Lower lobe of right lung (tissue), 2 donors: ENCODE data around the gene CNN3. TPM values are rescaled to one million over a fixed set of nuclear protein-coding genes. Genes with fewer than 3 reads are reported as not detected.

Source experiments
- ATAC-seq, 2 donors: fragments of 200-7000 bp; cut with Tn5 transposase; one replicate each; pipeline ENCODE4 v1.9.1; 2020 to 2022; ENCODE audit warnings: mild to moderate bottlenecking in 2 of 2, moderate library complexity in 2 of 2
- DNase-seq: peaks from one replicate; pipeline ENCODE4 v3.0.0-alpha.2; 2020
- H3K27ac ChIP-seq: fragments of 200-600 bp; one replicate; pipeline ENCODE4 v1.8.0; 2022
- H3K27me3 ChIP-seq: fragments of 200-600 bp; one replicate; pipeline ENCODE4 v1.8.0; 2022; ENCODE audit warnings: low read depth
- H3K36me3 ChIP-seq: fragments of 200-600 bp; one replicate; pipeline ENCODE4 v1.8.0; 2022; ENCODE audit warnings: mild to moderate bottlenecking
- H3K4me1 ChIP-seq: fragments of 200-600 bp; one replicate; pipeline ENCODE4 v1.8.0; 2022
- H3K4me3 ChIP-seq: fragments of 200-600 bp; one replicate; pipeline ENCODE4 v1.8.0; 2022; ENCODE audit warnings: mild to moderate bottlenecking
- H3K9me3 ChIP-seq: fragments of 200-600 bp; one replicate; pipeline ENCODE4 v1.8.0; 2022
- intact Hi-C: fragments of 100-400 bp; cut with DNase I; formaldehyde crosslinking; loops from one replicate; pipeline ENCODE4 v1.11.0; 2022
- total RNA-seq: library from RNA; stranded (reverse); fragmentation: NEBNext Ultra II Directional; extraction: Animal tissue kit (Norgen Biotek cat#: 25700); gene quantifications from one replicate; pipeline ENCODE4 v1.2.1, GENCODE V29; 2021
- TF ChIP-seq, protein P1 (sequence below): fragments of 200-600 bp; IDR thresholded peaks from one replicate; pipeline ENCODE4 v1.8.0; 2022; ENCODE audit warnings: antibody characterized with exemption, mild to moderate bottlenecking
- donor health status: DM: no; HTN: yes; CAD: no; lungs with severe emphysema.

CNN3 gene
- total RNA-seq, 1 donor from 2014 or later, result 151 TPM

- no peak for ATAC-seq
- Histone ChIP-seq H3K4me3 (no peak overlapping the region), H3K36me3 (peaks cover 71% of the 10 kb centered on the region), H3K9me3 (no peaks in the 10 kb centered on the region), H3K27ac (no peak overlapping the region), H3K27me3 (no peaks in the 10 kb centered on the region), H3K4me1 (peaks cover 14% of the 10 kb centered on the region)
- no peak for DNase-seq
- intact Hi-C loops, result no loop called here
- TF ChIP-seq, protein P1, sequence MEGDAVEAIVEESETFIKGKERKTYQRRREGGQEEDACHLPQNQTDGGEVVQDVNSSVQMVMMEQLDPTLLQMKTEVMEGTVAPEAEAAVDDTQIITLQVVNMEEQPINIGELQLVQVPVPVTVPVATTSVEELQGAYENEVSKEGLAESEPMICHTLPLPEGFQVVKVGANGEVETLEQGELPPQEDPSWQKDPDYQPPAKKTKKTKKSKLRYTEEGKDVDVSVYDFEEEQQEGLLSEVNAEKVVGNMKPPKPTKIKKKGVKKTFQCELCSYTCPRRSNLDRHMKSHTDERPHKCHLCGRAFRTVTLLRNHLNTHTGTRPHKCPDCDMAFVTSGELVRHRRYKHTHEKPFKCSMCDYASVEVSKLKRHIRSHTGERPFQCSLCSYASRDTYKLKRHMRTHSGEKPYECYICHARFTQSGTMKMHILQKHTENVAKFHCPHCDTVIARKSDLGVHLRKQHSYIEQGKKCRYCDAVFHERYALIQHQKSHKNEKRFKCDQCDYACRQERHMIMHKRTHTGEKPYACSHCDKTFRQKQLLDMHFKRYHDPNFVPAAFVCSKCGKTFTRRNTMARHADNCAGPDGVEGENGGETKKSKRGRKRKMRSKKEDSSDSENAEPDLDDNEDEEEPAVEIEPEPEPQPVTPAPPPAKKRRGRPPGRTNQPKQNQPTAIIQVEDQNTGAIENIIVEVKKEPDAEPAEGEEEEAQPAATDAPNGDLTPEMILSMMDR, result no peak
Observed at GRCh38 chr1:94894630-94895029, 32.3 kb downstream of the CNN3 start.

- no peaks in the 10 kb centered on the region for H3K4me1 ChIP-seq
- peaks cover 52% of the 10 kb centered on the region for H3K36me3 ChIP-seq
- no peak overlapping the region for H3K27ac ChIP-seq
- no peak overlapping the region for H3K4me3 ChIP-seq
- intact Hi-C loops, result no loop called here
- H3K9me3 ChIP-seq, result no peaks in the 10 kb centered on the region
- DNase-seq (no peak), ATAC-seq (no peak)
- TF ChIP-seq, protein P1, result no peak
- H3K27me3 ChIP-seq, result no peaks in the 10 kb centered on the region
Observed at GRCh38 chr1:94892604-94893254, 34.2 kb downstream of the CNN3 start.

GRCh38 chr1:94888201-94888600 is 38.7 kb downstream of the CNN3 start:
- no peak for ATAC-seq
- Histone ChIP-seq H3K36me3 (peaks cover 17% of the 10 kb centered on the region), H3K27ac (no peak overlapping the region), H3K4me1 (peaks cover 11% of the 10 kb centered on the region), H3K27me3 (no peaks in the 10 kb centered on the region), H3K9me3 (no peaks in the 10 kb centered on the region), H3K4me3 (no peak overlapping the region)
- TF ChIP-seq, protein P1, result no peak
- intact Hi-C loops, result no loop called here
- no peak for DNase-seq

- H3K9me3 ChIP-seq, result no peaks in the 10 kb centered on the region
- no peak overlapping the region for H3K4me3 ChIP-seq
- DNase-seq (no peak), ATAC-seq (no peak)
- TF ChIP-seq, protein P1, result no peak
- intact Hi-C loops, result no loop called here
- H3K27ac ChIP-seq, result no peak overlapping the region
- H3K36me3 ChIP-seq, result peaks cover 17% of the 10 kb centered on the region
- peaks cover 11% of the 10 kb centered on the region for H3K4me1 ChIP-seq
- no peaks in the 10 kb centered on the region for H3K27me3 ChIP-seq
Observed at GRCh38 chr1:94887603-94888171, 39.2 kb downstream of the CNN3 start.

DNA sequence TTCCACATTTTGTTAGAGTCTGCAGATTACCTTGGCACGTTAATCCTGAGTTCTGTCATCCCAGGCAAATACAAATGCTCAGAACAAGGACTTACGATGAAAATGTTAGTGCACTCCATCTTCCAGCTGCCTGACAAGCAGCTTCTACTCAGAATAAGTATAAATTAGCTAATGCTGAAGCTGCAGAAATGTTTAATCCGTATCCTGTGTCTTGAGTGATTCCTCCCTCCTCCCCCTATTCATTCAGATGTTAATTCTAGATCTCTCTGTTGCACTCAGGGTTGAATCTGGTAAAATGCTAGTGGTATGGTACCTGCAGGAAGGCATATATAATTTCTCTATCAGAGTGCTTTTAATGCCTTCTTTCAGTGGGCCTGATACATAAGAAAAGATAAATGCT is 39.8 kb downstream of the CNN3 start:
- H3K27ac ChIP-seq, result no peak overlapping the region
- peaks cover 11% of the 10 kb centered on the region for H3K4me1 ChIP-seq
- no peaks in the 10 kb centered on the region for H3K27me3 ChIP-seq
- peaks cover 13% of the 10 kb centered on the region for H3K36me3 ChIP-seq
- intact Hi-C loops, result no loop called here
- ATAC-seq (no peak), DNase-seq (no peak)
- no peak overlapping the region for H3K4me3 ChIP-seq
- TF ChIP-seq, protein P1, result no peak
- H3K9me3 ChIP-seq, result no peaks in the 10 kb centered on the region
